Esophagus (tissue), 2 donors: Measurements from ENCODE around the gene PHC2. TPM values are rescaled to one million over a fixed set of nuclear protein-coding genes. Genes with fewer than 3 reads are reported as not detected.

ENCODE experiments used
- H3K27ac ChIP-seq, 2 donors: one replicate each; pipeline ENCODE4 v1.5.1; 2013; ENCODE audit warnings: low read depth in 2 of 2, mild to moderate bottlenecking in 2 of 2, inconsistent platforms in 1 of 2, low read length in 1 of 2, moderate library complexity in 1 of 2
- H3K27me3 ChIP-seq, 2 donors: one replicate each; pipeline ENCODE4 v1.6.1; 2013; ENCODE audit warnings: low read length in 2 of 2, control low read depth in 1 of 2, mild to moderate bottlenecking in 1 of 2; ENCODE audit not compliant: insufficient read depth in 2 of 2, control insufficient read depth in 1 of 2
- H3K36me3 ChIP-seq, 2 donors: one replicate each; pipeline ENCODE4 v1.6.1; 2013; ENCODE audit warnings: low read length in 1 of 2; ENCODE audit not compliant: control insufficient read depth in 2 of 2, insufficient read depth in 2 of 2
- H3K4me1 ChIP-seq, 2 donors: one replicate each; pipeline ENCODE4 v1.6.1; 2013; ENCODE audit warnings: low read length in 1 of 2; ENCODE audit not compliant: control insufficient read depth in 2 of 2, insufficient read depth in 2 of 2
- H3K4me3 ChIP-seq, 2 donors: one replicate each; pipeline ENCODE4 v1.5.1; 2013; ENCODE audit warnings: low read length in 2 of 2, mild to moderate bottlenecking in 2 of 2, low read depth in 1 of 2, moderate library complexity in 1 of 2
- H3K9me3 ChIP-seq, 2 donors: one replicate each; pipeline ENCODE4 v1.6.1; 2013; ENCODE audit warnings: mild to moderate bottlenecking in 2 of 2, low read depth in 1 of 2, low read length in 1 of 2, moderate library complexity in 1 of 2; ENCODE audit not compliant: control insufficient read depth in 2 of 2, insufficient read depth in 1 of 2
- WGBS, 2 donors: extraction: QIAGEN DNeasy Blood & Tissue Kit; methylation state at CpG; one replicate each; pipeline ENCODE4 v1.1.7; 2013; 5-methylcytosine and 5-hydroxymethylcytosine counted together
- polyA plus RNA-seq, 2 donors: library from polyadenylated mRNA; stranded (reverse); fragments of 200-250 nt; gene quantifications; one replicate each; pipeline ENCODE4 v1.2.3, GENCODE V29; 2013
- donor health status: healthy with polysubstance abuse.
- donor health status: Bipolar disorder and iron deficiency.

PHC2 gene
- polyA plus RNA-seq, 2 donors: 28.0 to 46.4 TPM

GRCh38 chr1:33468011-33468410, 37.1 kb upstream of the PHC2 start:
- Histone ChIP-seq H3K4me1 (no peaks in the 10 kb centered on the region), H3K27me3 (no peaks in the 10 kb centered on the region), H3K27ac (no peak overlapping the region), H3K36me3 (no peaks in the 10 kb centered on the region), H3K9me3 (no peaks in the 10 kb centered on the region), H3K4me3 (no peak overlapping the region)
- 74 to 84% methylated on average over 4 of the region's 4 CpGs for WGBS, 2 donors

GRCh38 chr1:33466159-33466558, 35.3 kb upstream of the PHC2 start:
- Histone ChIP-seq H3K27ac (no peak overlapping the region), H3K4me1 (no peaks in the 10 kb centered on the region), H3K27me3 (no peaks in the 10 kb centered on the region), H3K36me3 (no peaks in the 10 kb centered on the region), H3K9me3 (no peaks in the 10 kb centered on the region), H3K4me3 (no peak overlapping the region)
- 53 to 62% methylated on average over 6 of the region's 6 CpGs for WGBS, 2 donors

DNA sequence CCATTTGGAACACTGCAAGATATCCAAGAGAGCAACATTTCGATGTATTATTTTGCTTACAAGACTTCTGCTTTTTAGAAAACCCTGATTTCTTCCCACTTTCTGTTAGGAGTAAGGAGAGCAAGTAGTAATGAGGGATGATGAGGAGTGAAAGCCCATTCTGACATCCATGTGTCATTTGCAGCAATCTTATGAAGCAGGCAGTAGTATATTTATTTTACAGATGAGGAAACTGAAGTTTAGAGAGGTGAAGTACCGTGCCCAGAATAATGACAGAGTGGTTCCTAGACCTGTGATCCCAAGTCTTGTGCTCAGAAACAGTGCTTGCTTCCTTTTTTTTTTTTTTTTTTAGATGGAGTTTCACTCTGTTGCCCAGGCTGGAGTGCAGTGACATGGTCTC, 34.4 kb upstream of the PHC2 start:
- no peak overlapping the region for H3K27ac ChIP-seq
- no peaks in the 10 kb centered on the region for H3K4me1 ChIP-seq
- no peaks in the 10 kb centered on the region for H3K36me3 ChIP-seq
- H3K9me3 ChIP-seq: no peaks in the 10 kb centered on the region
- H3K27me3 ChIP-seq: no peaks in the 10 kb centered on the region
- WGBS, 2 donors: 84 to 93% methylated on average over 2 of the region's 2 CpGs
- no peak overlapping the region for H3K4me3 ChIP-seq

GRCh38 chr1:33464552-33464951, 33.7 kb upstream of the PHC2 start:
- Histone ChIP-seq H3K4me1 (no peaks in the 10 kb centered on the region), H3K36me3 (no peaks in the 10 kb centered on the region), H3K9me3 (no peaks in the 10 kb centered on the region), H3K27ac (no peak overlapping the region), H3K27me3 (no peaks in the 10 kb centered on the region), H3K4me3 (no peak overlapping the region)
- WGBS, 2 donors: 89 to 92% methylated on average over 3 of the region's 3 CpGs

DNA sequence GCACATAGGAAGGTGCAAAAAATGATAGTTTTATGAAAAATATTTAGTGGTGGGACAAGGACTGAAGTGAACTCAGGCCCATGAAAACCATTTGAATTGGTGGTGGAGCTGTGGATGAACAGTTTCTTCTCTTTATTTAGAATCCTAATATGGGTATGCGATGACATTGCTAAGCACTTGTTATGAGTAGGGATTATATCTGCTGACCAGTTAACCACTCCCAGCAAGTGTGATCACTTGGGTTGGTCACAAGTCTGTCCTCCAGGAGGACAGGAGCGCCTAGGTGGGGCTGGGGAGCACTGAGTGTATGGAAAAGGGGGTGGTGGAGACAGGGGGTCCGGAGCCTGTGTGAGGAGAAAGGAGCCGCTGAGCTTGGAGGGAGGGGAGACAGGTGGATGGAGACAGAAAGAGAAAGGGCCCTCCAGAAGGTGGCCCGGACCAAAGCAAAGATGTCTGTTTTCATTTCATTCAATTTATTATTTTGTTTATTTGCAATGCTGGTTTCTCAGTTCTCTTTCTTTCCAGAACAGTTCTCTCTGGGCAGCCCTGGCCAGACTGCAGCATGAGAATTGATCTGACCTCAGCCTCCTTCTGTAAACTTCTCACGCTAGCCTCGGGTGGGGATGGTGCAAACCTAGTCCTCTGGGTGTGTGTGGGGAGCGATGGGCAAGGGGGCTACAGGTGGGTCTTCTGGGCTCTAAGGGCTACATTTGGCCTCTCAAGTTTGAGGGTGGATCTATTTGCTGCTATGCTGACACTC, 31.7 kb upstream of the PHC2 start:
- no peaks in the 10 kb centered on the region for H3K4me1 ChIP-seq
- H3K4me3 ChIP-seq: no peak overlapping the region
- 85 to 88% methylated on average over 8 of the region's 8 CpGs for WGBS, 2 donors
- peak overlapping the region in 1 of 2 donors; percentile 22 for H3K27ac ChIP-seq
- H3K36me3 ChIP-seq: no peaks in the 10 kb centered on the region
- H3K9me3 ChIP-seq: no peaks in the 10 kb centered on the region
- H3K27me3 ChIP-seq: no peaks in the 10 kb centered on the region

DNA sequence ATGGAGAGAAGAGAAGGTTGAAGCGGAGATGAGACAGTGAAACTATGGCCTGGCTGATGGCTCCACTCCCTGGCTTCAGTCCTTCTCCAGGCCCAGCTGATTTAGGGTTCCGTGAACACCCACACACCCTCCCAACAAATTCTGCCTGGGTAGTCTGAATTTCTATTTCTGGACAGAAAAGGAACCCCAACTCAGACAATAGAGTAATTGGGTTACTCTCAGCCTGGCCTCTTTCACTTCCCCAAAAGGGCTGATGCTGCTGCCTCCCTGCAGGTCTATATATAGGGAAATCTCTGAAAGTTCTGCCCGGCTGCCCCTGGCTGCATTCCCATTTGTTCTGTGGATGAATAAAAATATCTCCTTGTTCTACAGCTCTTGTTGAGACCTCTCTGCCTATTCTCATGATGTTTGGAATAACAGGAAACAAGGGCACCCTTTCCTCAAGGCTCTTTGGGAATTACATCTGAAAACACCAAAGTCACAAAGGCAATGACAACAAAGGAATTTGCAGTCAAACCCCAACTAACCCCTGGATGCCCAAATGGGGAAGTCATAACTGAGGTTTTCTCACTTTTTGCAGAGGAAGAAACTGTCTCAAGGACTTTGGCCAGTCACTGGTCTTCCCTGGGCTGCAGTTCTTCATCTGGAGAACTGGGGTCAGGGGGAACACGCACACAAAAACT, 30.2 kb upstream of the PHC2 start:
- no peaks in the 10 kb centered on the region for H3K9me3 ChIP-seq
- 62 to 67% methylated on average over 4 of the region's 4 CpGs for WGBS, 2 donors
- H3K4me3 ChIP-seq: no peak overlapping the region
- peak overlapping the region; percentile 13 to 77 for H3K27ac ChIP-seq
- H3K4me1 ChIP-seq: no peaks in the 10 kb centered on the region
- no peaks in the 10 kb centered on the region for H3K27me3 ChIP-seq
- H3K36me3 ChIP-seq: no peaks in the 10 kb centered on the region

DNA sequence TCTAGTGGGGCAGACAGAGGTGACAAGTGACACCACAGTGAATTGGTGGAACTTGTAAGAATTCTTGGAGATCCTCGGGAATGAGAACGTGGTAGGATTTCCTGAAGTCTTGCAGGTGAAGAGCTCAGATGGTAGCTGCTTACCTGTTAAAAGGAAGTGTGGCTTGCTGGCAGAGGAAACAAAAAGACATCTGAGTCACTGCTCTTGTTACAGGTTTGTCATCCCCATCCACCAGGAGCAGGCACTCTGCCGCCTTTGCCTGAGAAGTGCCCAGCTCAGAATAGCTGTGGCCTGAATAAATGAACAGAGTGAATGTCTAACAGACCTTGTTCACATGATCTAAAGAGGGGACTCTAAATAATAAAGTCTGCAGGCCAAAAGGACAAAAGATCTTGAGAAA, 29.2 kb upstream of the PHC2 start:
- Histone ChIP-seq H3K27ac (peak overlapping the region; percentile 19 to 77), H3K4me1 (no peaks in the 10 kb centered on the region), H3K4me3 (no peak overlapping the region), H3K27me3 (no peaks in the 10 kb centered on the region), H3K9me3 (no peaks in the 10 kb centered on the region), H3K36me3 (no peaks in the 10 kb centered on the region)
- 59 to 60% methylated on average over 3 of the region's 3 CpGs for WGBS, 2 donors

DNA sequence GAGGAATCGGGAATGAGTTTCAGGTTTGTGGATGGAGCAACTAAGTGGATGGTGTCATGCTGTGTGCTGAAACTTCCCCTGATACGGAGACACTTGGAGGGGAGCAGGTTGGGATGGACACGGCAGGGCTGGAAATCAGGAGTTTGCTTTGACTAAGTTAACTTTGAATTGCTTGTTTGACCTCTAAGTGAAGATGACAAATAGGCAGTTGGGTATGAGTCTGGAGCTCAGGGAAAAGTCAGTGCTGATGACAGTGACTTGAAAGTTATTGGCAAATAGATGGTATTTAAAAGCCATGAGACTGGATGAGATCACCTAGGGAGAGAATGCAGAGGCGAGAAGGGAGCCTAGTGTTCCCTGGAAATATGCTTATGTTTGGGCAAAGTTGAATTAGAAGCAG, 28.8 kb upstream of the PHC2 start:
- Histone ChIP-seq H3K4me1 (no peaks in the 10 kb centered on the region), H3K27me3 (no peaks in the 10 kb centered on the region), H3K27ac (peak overlapping the region; percentile 19 to 77), H3K36me3 (no peaks in the 10 kb centered on the region), H3K9me3 (no peaks in the 10 kb centered on the region), H3K4me3 (no peak overlapping the region)
- whole genome bisulfite sequencing, 2 donors: 81 to 86% methylated on average over 4 of the region's 4 CpGs

DNA sequence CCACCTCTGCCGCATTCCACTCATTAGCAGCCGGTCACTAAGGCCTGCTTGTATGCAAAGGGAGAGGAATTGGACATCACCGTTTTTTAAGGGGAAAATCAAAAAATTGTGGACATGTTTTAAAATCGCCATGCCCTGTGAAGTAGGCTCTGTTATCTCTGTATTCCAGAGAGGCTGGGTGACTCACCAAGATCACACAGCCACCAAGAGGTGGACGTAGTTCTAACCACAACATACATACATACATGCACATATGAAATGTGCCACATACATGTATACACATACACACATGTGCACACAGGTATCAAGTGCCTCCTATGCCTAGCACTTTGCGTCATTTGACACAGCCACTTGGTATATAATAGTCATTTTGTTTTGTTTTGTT, 25.6 kb upstream of the PHC2 start:
- Histone ChIP-seq H3K36me3 (no peaks in the 10 kb centered on the region), H3K27ac (no peak overlapping the region), H3K4me1 (no peaks in the 10 kb centered on the region), H3K9me3 (no peaks in the 10 kb centered on the region), H3K4me3 (no peak overlapping the region), H3K27me3 (no peaks in the 10 kb centered on the region)
- WGBS, 2 donors: 82 to 90% methylated on average over 6 of the region's 6 CpGs
